Neutrophil (primary cell): ENCODE measurements around the gene ASB7.

Experiments
- H3K27ac ChIP-seq: fragments of 200-600 bp; sonication (generic); 2 replicates; pipeline ENCODE4 v1.5.1; 2016; ENCODE audit warnings: mild to moderate bottlenecking, moderate library complexity
- H3K27me3 ChIP-seq: fragments of 200-600 bp; sonication (generic); 2 replicates; pipeline ENCODE4 v1.6.0; 2016; ENCODE audit warnings: mild to moderate bottlenecking
- H3K36me3 ChIP-seq: fragments of 200-600 bp; sonication (generic); 2 replicates; pipeline ENCODE4 v1.5.1; 2017
- H3K4me1 ChIP-seq, 2 experiments: fragments of 200-600 bp in 1 of 2; sonication (generic) in 1 of 2; 1 replicate in 1 of 2; 2 replicates in 1 of 2; pipeline versions ENCODE4 v1.5.1 to v1.6.1; 2013 to 2016; ENCODE audit warnings: low read depth in 1 of 2, low read length in 1 of 2, mild to moderate bottlenecking in 1 of 2, moderate library complexity in 1 of 2; ENCODE audit not compliant: control insufficient read depth in 1 of 2, insufficient read depth in 1 of 2
- H3K4me3 ChIP-seq, 2 experiments: fragments of 200-600 bp in 1 of 2; sonication (generic) in 1 of 2; 1 replicate in 1 of 2; 2 replicates in 1 of 2; pipeline ENCODE4 v1.5.1; 2013 to 2016; ENCODE audit warnings: low read depth in 1 of 2, low read length in 1 of 2, mild to moderate bottlenecking in 1 of 2, moderate library complexity in 1 of 2
- H3K9me3 ChIP-seq: fragments of 200-600 bp; sonication (generic); 2 replicates; pipeline ENCODE4 v1.5.1; 2016
- TF ChIP-seq, protein P1 (sequence below): fragments of 200-600 bp; sonication (generic); IDR thresholded peaks from 2 replicates; pipeline ENCODE4 v1.5.1; 2016; ENCODE audit warnings: antibody characterized with exemption

Gene ASB7

DNA sequence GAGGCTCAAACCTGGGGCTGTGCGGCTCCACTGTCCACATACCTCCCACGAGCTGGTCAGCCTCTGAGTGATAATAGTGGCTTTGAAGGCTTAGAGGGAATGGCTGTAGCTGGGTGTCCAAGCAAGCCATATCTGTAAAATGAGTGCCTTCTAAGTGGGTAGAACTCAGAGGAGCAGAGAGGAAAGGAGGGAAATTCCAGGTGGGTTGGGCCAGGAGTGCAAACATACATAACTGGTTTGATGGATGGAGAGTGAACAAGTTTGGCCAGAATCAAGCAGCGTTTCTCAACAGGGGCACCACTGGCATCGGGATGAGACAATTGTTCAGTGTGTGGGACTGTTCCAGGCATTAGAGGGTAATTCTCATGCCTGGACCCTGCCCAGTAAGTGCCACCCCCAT lies 91.1 kb downstream of the ASB7 start:
- TF ChIP-seq, protein P1, sequence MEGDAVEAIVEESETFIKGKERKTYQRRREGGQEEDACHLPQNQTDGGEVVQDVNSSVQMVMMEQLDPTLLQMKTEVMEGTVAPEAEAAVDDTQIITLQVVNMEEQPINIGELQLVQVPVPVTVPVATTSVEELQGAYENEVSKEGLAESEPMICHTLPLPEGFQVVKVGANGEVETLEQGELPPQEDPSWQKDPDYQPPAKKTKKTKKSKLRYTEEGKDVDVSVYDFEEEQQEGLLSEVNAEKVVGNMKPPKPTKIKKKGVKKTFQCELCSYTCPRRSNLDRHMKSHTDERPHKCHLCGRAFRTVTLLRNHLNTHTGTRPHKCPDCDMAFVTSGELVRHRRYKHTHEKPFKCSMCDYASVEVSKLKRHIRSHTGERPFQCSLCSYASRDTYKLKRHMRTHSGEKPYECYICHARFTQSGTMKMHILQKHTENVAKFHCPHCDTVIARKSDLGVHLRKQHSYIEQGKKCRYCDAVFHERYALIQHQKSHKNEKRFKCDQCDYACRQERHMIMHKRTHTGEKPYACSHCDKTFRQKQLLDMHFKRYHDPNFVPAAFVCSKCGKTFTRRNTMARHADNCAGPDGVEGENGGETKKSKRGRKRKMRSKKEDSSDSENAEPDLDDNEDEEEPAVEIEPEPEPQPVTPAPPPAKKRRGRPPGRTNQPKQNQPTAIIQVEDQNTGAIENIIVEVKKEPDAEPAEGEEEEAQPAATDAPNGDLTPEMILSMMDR, result no peak
- Histone ChIP-seq H3K4me1 (no peaks in the 10 kb centered on the region), H3K9me3 (no peaks in the 10 kb centered on the region), H3K27ac (no peak overlapping the region), H3K4me3 (no peak overlapping the region), H3K36me3 (no peaks in the 10 kb centered on the region), H3K27me3 (peaks cover 67% of the 10 kb centered on the region)

DNA sequence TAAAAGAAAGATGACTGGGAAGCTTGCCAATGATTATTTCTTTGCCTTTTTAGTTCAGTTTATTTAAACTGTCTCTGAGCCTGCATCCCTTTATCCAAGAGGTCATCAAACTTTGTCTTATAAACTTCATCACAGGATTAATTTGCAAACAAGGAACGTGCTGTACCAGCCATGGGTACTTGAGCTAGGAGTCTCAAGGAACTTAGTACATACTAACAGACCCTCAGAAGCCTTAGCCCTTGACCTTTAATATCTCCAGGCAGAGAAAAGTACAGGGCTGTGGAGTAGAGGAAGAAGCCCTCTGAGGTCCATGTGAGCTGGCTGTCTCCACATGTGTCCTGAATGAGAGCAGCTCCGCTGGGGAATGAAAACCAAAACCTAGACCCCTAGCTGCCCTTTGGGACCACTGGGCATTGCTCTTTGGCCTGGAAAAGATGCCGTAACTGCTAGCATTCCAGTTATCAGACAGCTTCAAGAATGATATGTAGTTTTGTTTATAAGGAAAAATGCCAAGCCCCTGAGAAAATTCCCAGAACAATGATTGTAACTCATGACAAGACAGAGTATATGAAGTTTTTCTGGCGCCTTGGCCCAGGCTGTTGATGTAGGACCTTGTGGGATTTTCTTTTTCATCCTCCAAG lies 92.1 kb downstream of the ASB7 start:
- TF ChIP-seq, protein P1, result no peak
- no peaks in the 10 kb centered on the region for H3K9me3 ChIP-seq
- peaks cover 68% of the 10 kb centered on the region for H3K27me3 ChIP-seq
- H3K4me3 ChIP-seq, result no peak overlapping the region
- H3K36me3 ChIP-seq, result no peaks in the 10 kb centered on the region
- no peak overlapping the region for H3K27ac ChIP-seq
- H3K4me1 ChIP-seq, result no peaks in the 10 kb centered on the region

DNA sequence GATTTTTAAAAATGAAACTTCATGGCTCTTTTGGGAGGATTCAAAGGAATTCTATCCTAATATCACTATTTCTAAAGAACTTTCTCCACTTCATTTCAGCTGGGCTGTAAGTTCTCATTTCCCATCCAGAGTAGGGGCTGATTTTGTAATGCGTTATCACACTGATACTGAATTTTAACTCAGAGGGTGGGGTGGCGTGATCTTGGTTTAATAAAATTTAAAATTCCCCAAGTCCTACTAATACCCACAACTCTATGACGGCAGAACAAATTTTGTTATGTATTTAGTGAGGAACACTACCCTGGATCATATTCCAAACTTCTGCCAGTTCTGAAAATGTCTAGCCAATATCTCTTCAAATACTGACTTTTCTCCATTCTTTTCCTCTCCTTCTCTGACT lies 92.7 kb downstream of the ASB7 start:
- Histone ChIP-seq H3K4me3 (no peak overlapping the region), H3K27me3 (peaks cover 69% of the 10 kb centered on the region), H3K36me3 (no peaks in the 10 kb centered on the region), H3K4me1 (no peaks in the 10 kb centered on the region), H3K9me3 (no peaks in the 10 kb centered on the region), H3K27ac (no peak overlapping the region)
- TF ChIP-seq, protein P1, result no peak

DNA sequence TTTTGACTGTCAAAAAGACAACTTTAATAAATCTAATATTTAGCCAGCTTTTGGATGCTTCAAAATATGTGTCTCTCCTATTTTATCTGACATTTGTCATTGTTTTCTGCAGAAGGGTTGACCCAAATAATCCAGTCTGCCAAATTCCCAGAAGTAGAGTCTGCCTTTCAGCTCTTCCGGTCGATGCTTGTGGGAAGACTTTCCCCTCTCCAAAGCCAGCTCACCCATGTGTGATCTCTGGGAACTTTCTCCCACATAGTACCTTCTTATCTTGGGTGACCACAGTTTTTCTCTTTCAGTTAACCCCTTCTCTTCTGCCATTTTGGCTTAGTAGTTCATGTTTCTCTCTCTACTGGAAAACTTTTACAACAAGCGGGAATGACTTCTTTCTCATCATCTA lies 94.1 kb downstream of the ASB7 start:
- no peaks in the 10 kb centered on the region for H3K9me3 ChIP-seq
- H3K27ac ChIP-seq, result no peak overlapping the region
- no peaks in the 10 kb centered on the region for H3K4me1 ChIP-seq
- no peaks in the 10 kb centered on the region for H3K36me3 ChIP-seq
- H3K27me3 ChIP-seq, result peaks cover 68% of the 10 kb centered on the region
- H3K4me3 ChIP-seq, result no peak overlapping the region
- TF ChIP-seq, protein P1, result no peak
